GM18505 (cell line): ENCODE measurements around the gene PKMYT1.
A peak's percentile ranks its signal among the peaks of the same experiment; 100 is the strongest.

Experiments used
- ATAC-seq: cut with Tn5 transposase; IDR thresholded peaks from one replicate; pipeline ENCODE4 v1.9.1; 2021; ENCODE audit not compliant: unreplicated experiment
- POLR2A ChIP-seq: IDR thresholded peaks from 4 replicates; pipeline ENCODE4 v1.6.1; 2011; ENCODE audit warnings: borderline replicate concordance; ENCODE audit not compliant: insufficient read depth, insufficient read length; ENCODE audit errors: extremely low read depth

PKMYT1 gene

DNA sequence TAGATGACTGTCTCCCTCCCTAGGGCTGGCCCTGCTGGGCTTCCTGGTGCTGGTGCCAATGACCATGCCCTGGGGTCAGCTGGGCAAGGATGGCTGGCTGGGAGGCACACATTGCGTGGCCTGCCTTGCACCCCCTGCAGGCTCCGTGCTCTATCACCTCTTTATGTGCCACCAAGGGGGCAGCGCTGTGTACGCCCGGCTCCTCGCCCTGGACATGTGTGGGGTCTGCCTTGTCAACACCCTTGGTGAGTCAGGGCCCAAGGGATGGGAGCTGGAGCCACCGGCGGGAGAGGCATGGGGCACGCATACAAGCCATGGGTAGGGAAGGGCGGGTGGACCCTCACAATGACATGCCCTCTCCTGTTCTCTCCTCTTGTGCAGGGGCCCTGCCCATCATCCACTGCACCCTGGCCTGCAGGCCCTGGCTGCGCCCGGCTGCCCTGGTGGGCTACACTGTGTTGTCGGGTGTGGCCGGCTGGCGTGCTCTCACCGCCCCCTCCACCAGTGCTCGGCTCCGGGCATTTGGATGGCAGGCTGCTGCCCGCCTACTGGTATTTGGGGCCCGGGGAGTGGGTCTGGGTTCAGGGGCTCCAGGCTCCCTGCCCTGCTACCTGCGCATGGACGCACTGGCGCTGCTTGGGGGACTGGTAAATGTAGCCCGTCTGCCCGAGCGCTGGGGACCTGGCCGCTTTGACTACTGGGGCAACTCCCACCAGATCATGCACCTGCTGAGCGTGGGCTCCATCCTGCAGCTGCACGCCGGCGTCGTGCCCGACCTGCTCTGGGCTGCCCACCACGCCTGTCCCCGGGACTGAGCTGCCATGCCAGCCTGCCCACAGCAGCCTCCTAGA is 8.9 kb downstream of the PKMYT1 start:
- no peak for ATAC-seq
- peak; percentile 21 for TF ChIP-seq POLR2A

GRCh38 chr16:2970563-2970962 is 9.7 kb downstream of the PKMYT1 start:
- no peak for ATAC-seq
- TF ChIP-seq POLR2A = no peak

DNA sequence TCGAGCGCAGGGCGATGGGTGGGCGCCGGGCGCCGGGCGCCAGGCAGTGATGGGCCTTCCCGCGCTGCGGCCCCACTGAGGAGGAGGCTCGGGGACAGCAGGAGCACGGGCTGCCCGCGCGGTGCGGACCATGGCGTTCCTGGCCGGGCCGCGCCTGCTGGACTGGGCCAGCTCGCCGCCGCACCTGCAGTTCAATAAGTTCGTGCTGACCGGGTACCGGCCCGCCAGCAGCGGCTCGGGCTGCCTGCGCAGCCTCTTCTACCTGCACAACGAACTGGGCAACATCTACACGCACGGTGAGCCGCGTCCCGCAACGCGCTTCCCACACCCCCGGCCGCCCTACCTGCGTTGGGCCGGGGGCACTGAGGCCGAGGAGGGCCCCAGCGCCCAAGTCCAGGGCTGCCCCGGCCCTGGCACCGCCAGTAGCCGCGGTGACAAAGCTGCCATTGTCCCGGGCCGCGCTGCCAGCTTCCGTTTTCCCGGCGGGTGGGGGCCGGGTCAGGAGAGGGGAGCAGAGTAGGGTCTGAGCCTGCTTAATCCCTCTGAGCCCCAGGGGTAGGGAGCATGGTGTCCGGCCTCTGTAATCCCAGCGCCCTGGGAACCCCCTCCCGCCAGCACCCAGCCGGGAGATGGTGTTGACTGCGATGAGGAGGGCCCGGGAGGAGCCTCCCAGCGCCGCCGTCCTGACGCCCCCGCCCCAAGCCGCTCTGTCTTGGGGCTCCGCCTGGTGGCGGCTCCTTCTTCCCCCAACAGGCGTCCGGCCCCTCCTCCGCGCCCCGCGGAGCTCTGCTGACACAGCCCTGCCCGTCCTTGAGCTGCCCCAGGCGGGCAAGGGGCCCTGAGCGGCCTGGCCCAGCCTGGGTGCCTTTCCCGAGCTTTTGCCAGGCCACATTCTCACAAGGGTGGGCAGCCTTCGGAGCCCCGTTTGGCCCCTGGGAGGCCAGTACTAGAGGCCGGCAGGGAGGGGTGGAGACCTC is 10.4 kb downstream of the PKMYT1 start:
- peak; percentile 27 for ATAC-seq
- TF ChIP-seq POLR2A = peak; percentile 57

GRCh38 chr16:2968738-2969544 is 11.3 kb downstream of the PKMYT1 start, which contains the start of gene PAQR4:
TSS of gene PAQR4 (plus strand) at chr16:2969348. CDS start at chr16:2969675, 327 bp downstream.
- ATAC-seq = peak; percentile 69
- no peak for TF ChIP-seq POLR2A

DNA sequence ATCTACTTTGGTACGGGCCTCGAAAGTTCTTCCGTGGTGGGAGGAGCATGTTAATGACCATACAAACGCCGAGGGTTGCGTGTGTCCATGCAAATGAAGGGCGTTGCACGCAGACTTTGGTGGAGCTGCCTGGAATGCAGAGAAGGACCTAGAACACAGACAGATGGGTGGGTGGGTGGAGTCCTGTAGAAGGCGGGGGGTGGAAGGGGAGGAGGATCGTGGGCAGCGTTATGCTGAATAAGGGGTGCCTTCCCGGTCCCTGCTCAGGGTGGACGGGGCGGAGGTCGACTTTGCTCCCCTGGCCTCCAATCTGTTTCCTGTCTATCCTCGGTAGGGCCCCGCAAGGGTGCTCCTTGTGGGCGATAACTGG is 11.9 kb downstream of the PKMYT1 start:
- no peak for TF ChIP-seq POLR2A
- ATAC-seq = no peak

- ATAC-seq = no peak
- TF ChIP-seq POLR2A = no peak
Measured at GRCh38 chr16:2967721-2968161, 12.5 kb downstream of the PKMYT1 start.

DNA sequence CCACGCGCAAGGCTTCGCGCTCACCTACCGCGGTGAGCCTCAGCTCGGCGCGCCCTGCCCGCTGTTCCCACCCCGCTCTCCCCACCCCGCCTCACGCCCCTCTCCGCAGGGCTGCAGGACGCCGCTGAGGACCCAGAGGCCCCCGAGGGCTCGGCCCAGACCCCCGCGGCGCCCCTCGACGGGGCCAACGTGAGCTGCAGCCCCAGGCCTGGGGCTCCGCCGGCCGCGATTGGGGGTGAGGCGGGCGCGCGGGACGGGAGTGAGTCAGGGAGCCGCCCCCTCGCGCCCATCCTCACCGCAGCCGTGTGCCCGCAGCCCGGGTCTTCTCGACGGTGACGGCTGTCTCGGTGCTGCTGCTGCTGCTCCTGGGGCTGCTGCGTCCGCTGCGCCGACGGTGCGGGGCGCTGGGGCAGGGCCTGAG is 13.0 kb downstream of the PKMYT1 start:
- no peak for TF ChIP-seq POLR2A
- ATAC-seq = no peak

GRCh38 chr16:2966808-2967191 is 13.4 kb downstream of the PKMYT1 start:
- no peak for TF ChIP-seq POLR2A
- no peak for ATAC-seq

DNA sequence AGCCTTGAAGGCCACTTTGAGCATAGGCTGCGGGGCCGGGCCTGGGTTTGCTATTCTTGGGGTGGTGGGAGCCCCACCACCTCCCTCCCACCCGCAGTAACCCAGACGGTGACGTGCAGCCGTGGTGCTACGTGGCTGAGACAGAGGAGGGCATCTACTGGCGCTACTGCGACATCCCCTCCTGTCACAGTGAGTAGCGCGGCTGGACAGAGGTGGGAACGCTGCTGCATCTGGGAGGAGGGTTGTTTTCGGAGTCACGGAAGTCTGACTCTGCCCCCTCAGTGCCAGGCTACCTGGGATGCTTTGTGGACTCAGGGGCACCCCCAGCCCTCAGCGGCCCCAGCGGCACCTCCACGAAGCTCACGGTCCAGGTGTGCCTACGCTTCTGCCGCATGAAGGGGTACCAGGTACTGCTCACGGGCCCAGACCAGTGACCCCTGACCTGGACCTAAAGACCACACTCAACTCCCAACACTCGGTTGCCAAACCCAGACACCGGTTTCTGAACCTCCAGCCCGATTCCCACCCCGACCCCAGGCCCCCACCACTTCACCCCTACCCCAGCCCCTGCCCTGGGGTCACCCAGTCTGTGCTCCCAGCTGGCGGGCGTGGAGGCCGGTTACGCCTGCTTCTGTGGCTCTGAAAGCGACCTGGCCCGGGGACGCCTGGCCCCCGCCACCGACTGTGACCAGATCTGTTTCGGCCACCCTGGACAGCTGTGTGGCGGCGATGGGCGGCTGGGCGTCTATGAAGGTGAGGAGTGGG is 14.0 kb downstream of the PKMYT1 start:
- ATAC-seq = no peak
- no peak for TF ChIP-seq POLR2A

- no peak for TF ChIP-seq POLR2A
Measured at GRCh38 chr16:2964475-2965336, 15.5 kb downstream of the PKMYT1 start.

DNA sequence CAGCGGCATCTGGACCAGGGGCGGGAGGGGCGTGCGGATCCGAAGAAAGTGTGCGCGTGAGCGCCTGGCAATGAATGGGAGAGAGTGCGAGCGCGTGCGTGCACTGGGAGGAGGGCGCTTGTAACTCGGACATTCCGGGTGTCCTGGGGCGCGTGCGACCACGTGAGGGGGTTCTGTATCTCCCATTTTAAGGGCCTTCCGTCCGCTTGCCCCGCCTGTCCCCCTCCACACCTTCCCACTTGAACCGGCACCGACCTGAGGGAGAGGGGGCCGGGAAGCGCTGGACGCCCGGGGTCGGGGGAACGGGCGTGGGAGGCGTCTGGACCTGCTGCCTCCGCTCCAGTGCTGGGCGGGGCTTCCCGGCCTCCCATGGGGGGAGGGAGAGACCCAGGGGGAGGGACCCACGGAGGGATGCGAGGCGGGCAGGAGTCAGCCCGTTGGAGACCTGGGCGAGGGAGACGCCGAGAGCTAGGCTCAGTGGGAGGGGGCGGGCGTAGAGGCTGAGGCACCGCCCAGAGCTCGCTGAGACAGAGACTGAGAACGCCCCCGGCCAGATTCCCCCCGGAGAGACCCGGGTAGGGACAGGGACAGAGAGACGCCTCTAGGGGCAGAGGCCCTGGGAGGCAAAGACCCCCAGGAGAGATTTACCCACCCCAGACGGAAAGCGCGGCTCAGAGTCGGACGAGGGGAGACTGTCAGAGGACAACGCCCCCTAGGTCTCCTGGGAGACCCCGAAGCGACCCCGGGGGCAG is 16.3 kb downstream of the PKMYT1 start, which contains the start of gene KREMEN2:
TSS of gene KREMEN2 (plus strand) at position 553 of the 752 bp plus-strand sequence. CDS start 246 bp downstream, outside the sequence.
- no peak for ATAC-seq

More at GRCh38 chr16:2964475-2965336, 15.5 kb downstream of the PKMYT1 start:
- no peak for ATAC-seq

More for the DNA sequence above, 16.3 kb downstream of the PKMYT1 start, which contains the start of gene KREMEN2:
- peak; percentile 9 for TF ChIP-seq POLR2A
